Astrocyte (in vitro differentiated cells and primary cell): ENCODE data around the gene RTN4. TPM values are rescaled to one million over a fixed set of nuclear protein-coding genes. Genes with fewer than 3 reads are reported as not detected.

Experiments
- DNase-seq: peaks from one replicate; pipeline ENCODE4 v3.0.0-alpha.2; 2010; ENCODE audit warnings: low read depth
- FAIRE-seq: peaks from 2 replicates; lab custom pipeline; 2011; peaks lifted over from hg19 to GRCh38; lab: Jason Lieb, UNC
- H2AFZ ChIP-seq: 2 replicates; pipeline ENCODE4 v1.6.0; 2012; ENCODE audit warnings: low read depth, low read length, inconsistent platforms
- H3K27ac ChIP-seq: 2 replicates; pipeline ENCODE4 v1.5.1; 2011; ENCODE audit warnings: low read depth, low read length, inconsistent platforms
- H3K27me3 ChIP-seq: 2 replicates; pipeline ENCODE4 v1.6.0; 2011; ENCODE audit warnings: low read length, inconsistent platforms; ENCODE audit not compliant: insufficient read depth
- H3K36me3 ChIP-seq: 2 replicates; pipeline ENCODE4 v1.5.1; 2011; ENCODE audit warnings: low read length, inconsistent platforms; ENCODE audit not compliant: insufficient read depth
- H3K4me1 ChIP-seq: 2 replicates; pipeline ENCODE4 v1.5.1; 2011; ENCODE audit warnings: low read length, inconsistent platforms; ENCODE audit not compliant: insufficient read depth
- H3K4me2 ChIP-seq: 2 replicates; pipeline ENCODE4 v1.6.0; 2012; ENCODE audit warnings: low read length, inconsistent platforms
- H3K4me3 ChIP-seq: 2 replicates; pipeline ENCODE4 v1.5.1; 2011; ENCODE audit warnings: low read depth, mild to moderate bottlenecking, low read length, inconsistent platforms; ENCODE audit not compliant: insufficient read depth
- H3K79me2 ChIP-seq: 2 replicates; pipeline ENCODE4 v1.6.0; 2012; ENCODE audit warnings: mild to moderate bottlenecking, low read length, inconsistent platforms; ENCODE audit not compliant: insufficient read depth
- H3K9ac ChIP-seq: 2 replicates; pipeline ENCODE4 v1.6.0; 2012; ENCODE audit warnings: mild to moderate bottlenecking, low read length, inconsistent platforms
- H3K9me3 ChIP-seq: 2 replicates; pipeline ENCODE4 v1.5.1; 2012; ENCODE audit warnings: low read depth, mild to moderate bottlenecking, low read length, inconsistent platforms; ENCODE audit not compliant: insufficient read depth
- H4K20me1 ChIP-seq: 2 replicates; pipeline ENCODE4 v1.6.0; 2012; ENCODE audit warnings: low read length, inconsistent platforms; ENCODE audit not compliant: insufficient read depth
- H3K27ac Mint-ChIP-seq: one replicate; pipeline ENCODE4 v1.8.0; 2021; ENCODE audit warnings: mild to moderate bottlenecking, mixed read lengths; ENCODE audit not compliant: unreplicated experiment
- H3K27me3 Mint-ChIP-seq: one replicate; pipeline ENCODE4 v1.8.0; 2021; ENCODE audit warnings: low read depth, mixed read lengths; ENCODE audit not compliant: unreplicated experiment
- H3K36me3 Mint-ChIP-seq: one replicate; pipeline ENCODE4 v1.8.0; 2021; ENCODE audit warnings: low read depth, mixed read lengths; ENCODE audit not compliant: unreplicated experiment
- H3K4me1 Mint-ChIP-seq: one replicate; pipeline ENCODE4 v1.8.0; 2021; ENCODE audit warnings: low read depth, mixed read lengths; ENCODE audit not compliant: unreplicated experiment
- H3K4me3 Mint-ChIP-seq: one replicate; pipeline ENCODE4 v1.8.0; 2021; ENCODE audit warnings: mild to moderate bottlenecking, moderate library complexity, mixed read lengths; ENCODE audit not compliant: unreplicated experiment
- H3K9me3 Mint-ChIP-seq: one replicate; pipeline ENCODE4 v1.8.0; 2021; ENCODE audit warnings: mild to moderate bottlenecking, mixed read lengths; ENCODE audit not compliant: unreplicated experiment
- EZH2 ChIP-seq: IDR thresholded peaks from 2 replicates; pipeline ENCODE4 v1.6.1; 2012; ENCODE audit warnings: mild to moderate bottlenecking, low read length, inconsistent platforms; ENCODE audit not compliant: insufficient read depth
- total RNA-seq: library from RNA; stranded (reverse); gene quantifications from 2 replicates; pipeline ENCODE4 v1.2.1, GENCODE V29; 2021
- TF ChIP-seq, protein P1 (sequence below): IDR thresholded peaks from 2 replicates; pipeline ENCODE4 v1.5.1; 2011; ENCODE audit warnings: low read depth, mild to moderate bottlenecking, inconsistent platforms, low read length, moderate library complexity; ENCODE audit not compliant: insufficient read depth

The RTN4 gene
- total RNA-seq, 1 donor from 2014 or later, result 541 TPM

DNA sequence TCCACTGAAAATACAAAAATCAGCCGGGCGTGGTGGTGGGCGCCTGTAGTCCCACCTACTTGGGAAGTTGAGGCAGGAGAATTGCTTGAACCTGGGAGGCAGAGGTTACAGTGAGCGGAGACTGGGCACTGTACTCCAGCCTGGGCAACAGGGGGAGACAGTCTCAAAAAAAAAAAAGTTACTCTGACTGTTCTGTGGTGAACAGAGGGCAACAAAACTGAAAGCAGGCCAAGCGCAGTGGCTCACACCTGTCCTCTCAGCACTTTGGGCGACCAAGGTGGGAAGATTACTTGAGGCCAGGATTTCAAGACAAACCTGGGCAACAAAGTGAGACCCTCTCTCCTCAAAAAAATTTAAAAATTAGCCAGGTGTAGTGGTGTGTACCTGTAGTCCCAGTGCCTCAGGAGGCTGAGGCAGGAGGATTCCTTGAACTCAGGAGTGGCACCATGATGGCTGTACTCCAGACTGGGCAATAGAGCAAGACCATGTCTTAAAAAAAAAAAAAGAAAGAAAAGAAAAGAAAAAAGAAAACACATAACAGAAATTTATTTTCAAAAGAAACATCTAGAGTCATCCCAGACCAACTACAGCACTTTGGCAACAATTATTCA, 13.6 kb upstream of the RTN4 start:
- H3K4me1 Mint-ChIP-seq, result peaks cover 2% of the 10 kb centered on the region
- FAIRE-seq, result no peak

DNA sequence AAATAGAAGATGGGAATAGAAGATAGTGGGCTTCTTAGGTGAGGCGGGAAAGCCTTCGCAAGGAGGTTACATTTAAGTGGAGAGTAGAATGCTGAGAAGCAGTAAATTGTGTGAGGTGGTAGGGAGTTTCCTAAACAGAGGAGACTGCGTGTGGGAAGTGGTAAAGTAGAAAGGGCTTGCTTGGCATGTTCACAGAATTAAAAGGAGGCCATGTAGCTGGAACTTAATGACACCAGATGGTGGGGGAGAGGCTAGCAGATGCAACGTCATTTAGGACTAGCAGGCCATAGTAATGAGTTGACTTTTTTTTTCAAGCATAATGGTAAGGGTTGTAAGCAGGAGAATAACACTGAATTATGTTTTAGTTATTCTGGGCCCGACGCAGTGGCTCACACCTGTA, 13.0 kb upstream of the RTN4 start:
- H3K27me3 ChIP-seq, result no peaks in the 10 kb centered on the region
- no peak for DNase-seq
- Mint-ChIP-seq H3K9me3 (no peaks in the 10 kb centered on the region), H3K4me3 (no peak overlapping the region), H3K4me1 (peaks cover 2% of the 10 kb centered on the region), H3K36me3 (peaks cover 9% of the 10 kb centered on the region), H3K27me3 (no peaks in the 10 kb centered on the region), H3K27ac (no peak overlapping the region)
- no peaks in the 10 kb centered on the region for H3K79me2 ChIP-seq
- no peak overlapping the region for H3K9ac ChIP-seq
- H2AFZ ChIP-seq, result no peak overlapping the region
- H4K20me1 ChIP-seq, result no peaks in the 10 kb centered on the region
- TF ChIP-seq, protein P1, sequence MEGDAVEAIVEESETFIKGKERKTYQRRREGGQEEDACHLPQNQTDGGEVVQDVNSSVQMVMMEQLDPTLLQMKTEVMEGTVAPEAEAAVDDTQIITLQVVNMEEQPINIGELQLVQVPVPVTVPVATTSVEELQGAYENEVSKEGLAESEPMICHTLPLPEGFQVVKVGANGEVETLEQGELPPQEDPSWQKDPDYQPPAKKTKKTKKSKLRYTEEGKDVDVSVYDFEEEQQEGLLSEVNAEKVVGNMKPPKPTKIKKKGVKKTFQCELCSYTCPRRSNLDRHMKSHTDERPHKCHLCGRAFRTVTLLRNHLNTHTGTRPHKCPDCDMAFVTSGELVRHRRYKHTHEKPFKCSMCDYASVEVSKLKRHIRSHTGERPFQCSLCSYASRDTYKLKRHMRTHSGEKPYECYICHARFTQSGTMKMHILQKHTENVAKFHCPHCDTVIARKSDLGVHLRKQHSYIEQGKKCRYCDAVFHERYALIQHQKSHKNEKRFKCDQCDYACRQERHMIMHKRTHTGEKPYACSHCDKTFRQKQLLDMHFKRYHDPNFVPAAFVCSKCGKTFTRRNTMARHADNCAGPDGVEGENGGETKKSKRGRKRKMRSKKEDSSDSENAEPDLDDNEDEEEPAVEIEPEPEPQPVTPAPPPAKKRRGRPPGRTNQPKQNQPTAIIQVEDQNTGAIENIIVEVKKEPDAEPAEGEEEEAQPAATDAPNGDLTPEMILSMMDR, result no peak
- no peak for TF ChIP-seq EZH2
- H3K4me1 ChIP-seq, result no peaks in the 10 kb centered on the region
- no peak overlapping the region for H3K4me3 ChIP-seq
- no peak overlapping the region for H3K27ac ChIP-seq
- FAIRE-seq, result no peak
- no peaks in the 10 kb centered on the region for H3K9me3 ChIP-seq
- no peaks in the 10 kb centered on the region for H3K36me3 ChIP-seq
- H3K4me2 ChIP-seq, result no peak overlapping the region

More for the DNA sequence above, 13.6 kb upstream of the RTN4 start:
- no peak overlapping the region for H3K27ac ChIP-seq
- Mint-ChIP-seq H3K27me3 (no peaks in the 10 kb centered on the region), H3K27ac (no peak overlapping the region), H3K36me3 (peaks cover 9% of the 10 kb centered on the region), H3K4me3 (no peak overlapping the region), H3K9me3 (no peaks in the 10 kb centered on the region)
- H3K27me3 ChIP-seq, result no peaks in the 10 kb centered on the region
- no peak overlapping the region for H3K4me2 ChIP-seq
- DNase-seq, result no peak
- H4K20me1 ChIP-seq, result no peaks in the 10 kb centered on the region
- no peaks in the 10 kb centered on the region for H3K4me1 ChIP-seq
- no peak overlapping the region for H3K4me3 ChIP-seq
- no peaks in the 10 kb centered on the region for H3K79me2 ChIP-seq
- no peak overlapping the region for H2AFZ ChIP-seq
- H3K9ac ChIP-seq, result no peak overlapping the region
- TF ChIP-seq, protein P1, result no peak
- no peak for TF ChIP-seq EZH2
- H3K36me3 ChIP-seq, result no peaks in the 10 kb centered on the region
- H3K9me3 ChIP-seq, result no peaks in the 10 kb centered on the region

DNA sequence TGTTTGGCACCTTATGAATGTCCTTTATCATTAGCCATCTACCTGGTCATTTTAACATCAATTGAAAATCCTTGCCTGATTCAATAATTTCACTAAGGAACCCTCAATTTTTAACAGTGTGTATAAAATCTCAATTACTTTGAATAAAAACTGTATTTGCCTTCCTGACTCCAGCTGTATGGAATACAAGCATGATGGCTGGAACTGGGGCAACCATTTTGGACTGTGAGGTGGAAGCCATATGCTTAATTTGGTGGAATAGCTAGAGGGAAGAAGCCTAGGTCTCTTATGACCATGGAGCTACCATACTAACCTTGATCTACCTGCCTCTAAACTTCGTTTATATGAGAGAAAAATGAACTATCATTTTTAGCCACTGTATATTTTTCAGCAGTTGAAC, 12.5 kb upstream of the RTN4 start:
- DNase-seq (no peak), FAIRE-seq (no peak)
- Histone ChIP-seq H3K9me3 (no peaks in the 10 kb centered on the region), H3K4me3 (no peak overlapping the region), H3K9ac (no peak overlapping the region), H3K4me2 (no peak overlapping the region), H3K4me1 (no peaks in the 10 kb centered on the region), H2AFZ (no peak overlapping the region), H4K20me1 (no peaks in the 10 kb centered on the region), H3K27ac (no peak overlapping the region), H3K79me2 (no peaks in the 10 kb centered on the region), H3K36me3 (no peaks in the 10 kb centered on the region), H3K27me3 (no peaks in the 10 kb centered on the region)
- Mint-ChIP-seq H3K27ac (no peak overlapping the region), H3K9me3 (no peaks in the 10 kb centered on the region), H3K4me1 (peaks cover 2% of the 10 kb centered on the region), H3K27me3 (no peaks in the 10 kb centered on the region), H3K4me3 (no peak overlapping the region), H3K36me3 (peaks cover 9% of the 10 kb centered on the region)
- TF ChIP-seq, protein P1, result no peak
- no peak for TF ChIP-seq EZH2
